Smooth muscle cell (in vitro differentiated cells): ENCODE data around the gene FAM236B. TPM values are rescaled to one million over a fixed set of nuclear protein-coding genes. Genes with fewer than 3 reads are reported as not detected.
"Not testable (repeated sequence)": the region's sequence is repeated elsewhere in the genome, so short reads cannot be mapped to it uniquely, and the experiment has no call there.

ENCODE experiments used
- DNase-seq: peaks from one replicate; lab custom pipeline; 2025; ENCODE audit not compliant: unreplicated experiment; lab: John Stamatoyannopoulos, UW
- H2AFZ ChIP-seq: fragments of 200-600 bp; sonication (generic); 2 replicates; pipeline ENCODE4 v1.6.0; 2016; ENCODE audit warnings: antibody characterized with exemption, low read depth, mild to moderate bottlenecking
- H3F3A ChIP-seq: fragments of 200-600 bp; sonication (generic); 2 replicates; pipeline ENCODE4 v1.6.0; 2017; ENCODE audit warnings: antibody characterized with exemption, low read depth
- H3K27ac ChIP-seq: fragments of 200-600 bp; sonication (generic); 2 replicates; pipeline ENCODE4 v1.5.1; 2016; ENCODE audit warnings: low read depth, mild to moderate bottlenecking
- H3K27me3 ChIP-seq: fragments of 200-600 bp; sonication (generic); 2 replicates; pipeline ENCODE4 v1.6.1; 2016; ENCODE audit warnings: low read depth, mild to moderate bottlenecking
- H3K36me3 ChIP-seq: fragments of 200-600 bp; sonication (generic); 2 replicates; pipeline ENCODE4 v1.5.1; 2016; ENCODE audit warnings: low read depth
- H3K4me1 ChIP-seq: fragments of 200-600 bp; sonication (generic); 2 replicates; pipeline ENCODE4 v1.5.1; 2016; ENCODE audit warnings: low read depth
- H3K4me2 ChIP-seq: fragments of 200-600 bp; sonication (generic); 2 replicates; pipeline ENCODE4 v1.6.0; 2016; ENCODE audit warnings: mild to moderate bottlenecking
- H3K4me3 ChIP-seq: fragments of 200-600 bp; sonication (generic); 2 replicates; pipeline ENCODE4 v1.5.1; 2016; ENCODE audit warnings: mild to moderate bottlenecking
- H3K79me2 ChIP-seq: fragments of 200-600 bp; sonication (generic); 2 replicates; pipeline ENCODE4 v1.6.0; 2016; ENCODE audit warnings: low read depth, mild to moderate bottlenecking
- H3K9ac ChIP-seq: fragments of 200-600 bp; sonication (generic); 2 replicates; pipeline ENCODE4 v1.6.0; 2016; ENCODE audit warnings: low read depth
- H3K9me3 ChIP-seq: fragments of 200-600 bp; sonication (generic); replicated peaks from 2 replicates; pipeline ENCODE4 v1.5.1; 2016; ENCODE audit warnings: low read depth
- H4K20me1 ChIP-seq: fragments of 200-600 bp; sonication (generic); 2 replicates; pipeline ENCODE4 v1.6.0; 2016; ENCODE audit warnings: low read depth
- WGBS: methylation state at CpG from one replicate; pipeline ENCODE4 v1.1.7; 2016; ENCODE audit warnings: low lambda C conversion rate; 5-methylcytosine and 5-hydroxymethylcytosine counted together
- polyA plus RNA-seq: library from polyadenylated mRNA; unstranded; fragments of >200 nt; fragmentation: Nextera tagmentation; extraction: Ambion mirVana; gene quantifications from 2 replicates; pipeline ENCODE4 v1.2.1, GENCODE V29; 2016
- total RNA-seq: library from RNA; depleted of rRNA; stranded (reverse); fragments of >200 nt; gene quantifications from 2 replicates; pipeline ENCODE4 v1.2.3, GENCODE V29; 2014
- TF ChIP-seq, protein P1 (sequence below): fragments of 200-600 bp; sonication (generic); IDR thresholded peaks from 2 replicates; pipeline ENCODE4 v1.5.1; 2017; ENCODE audit warnings: borderline replicate concordance, mild to moderate bottlenecking, antibody characterized with exemption; ENCODE audit not compliant: insufficient read depth, poor library complexity, severe bottlenecking

The FAM236B gene
- total and polyA plus RNA-seq, 2 experiments from 2014 or later: not detected

DNA sequence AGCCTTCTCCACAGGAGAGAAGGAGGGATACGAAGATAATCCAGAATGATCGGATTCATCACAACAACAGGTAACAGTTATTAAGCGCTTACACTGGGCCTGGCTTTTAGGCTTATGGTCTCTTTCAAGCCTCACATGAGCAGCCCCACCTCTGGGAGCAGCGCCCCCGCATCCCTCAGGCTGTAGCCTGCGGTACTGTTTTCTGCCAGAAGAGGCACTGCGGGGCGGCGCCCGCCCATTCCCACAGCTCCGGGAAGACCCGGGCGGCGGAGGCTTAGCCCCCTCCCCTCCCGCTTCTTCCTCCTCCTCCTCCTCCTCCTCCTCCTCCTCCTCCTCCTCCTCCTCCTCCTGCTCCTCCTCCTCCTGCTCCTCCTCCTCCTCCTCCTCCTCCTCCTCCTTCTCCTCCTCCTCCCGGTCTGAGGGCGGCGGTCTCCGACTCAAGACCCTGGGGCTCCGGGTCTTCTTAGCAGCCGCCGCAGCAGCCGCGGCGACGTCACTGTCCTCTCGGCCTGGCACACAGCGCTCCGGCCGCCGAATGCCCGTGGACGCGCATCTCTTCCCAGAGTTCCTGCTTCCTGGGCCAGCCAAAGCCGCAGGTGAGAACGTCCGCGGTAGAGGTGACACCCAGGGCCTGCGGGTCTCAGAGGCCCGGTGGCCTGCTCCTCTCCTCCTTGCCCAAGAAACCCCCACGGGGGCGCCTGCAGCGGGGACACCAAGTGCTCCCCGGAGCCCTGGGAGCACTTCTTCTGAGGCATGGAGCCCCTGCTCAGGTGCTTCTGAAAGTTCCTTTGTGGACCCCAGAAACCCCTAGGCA is 5.6 kb downstream of the FAM236B start, which contains the start of gene DMRTC1B:
Gene DMRTC1B (plus strand): TSS at position 238 of the 814 bp plus-strand sequence. CDS start 68,246 bp downstream, outside the sequence.
- H3K9me3 ChIP-seq, H3K27ac ChIP-seq, H3K27me3 ChIP-seq, H4K20me1 ChIP-seq, H3K4me3 ChIP-seq, H3F3A ChIP-seq, H3K4me2 ChIP-seq, H3K9ac ChIP-seq, DNase-seq, H3K79me2 ChIP-seq, H2AFZ ChIP-seq, H3K4me1 ChIP-seq, H3K36me3 ChIP-seq: not testable (repeated sequence)
- WGBS: no CpG with 5 or more reads among the region's 44 CpGs

DNA sequence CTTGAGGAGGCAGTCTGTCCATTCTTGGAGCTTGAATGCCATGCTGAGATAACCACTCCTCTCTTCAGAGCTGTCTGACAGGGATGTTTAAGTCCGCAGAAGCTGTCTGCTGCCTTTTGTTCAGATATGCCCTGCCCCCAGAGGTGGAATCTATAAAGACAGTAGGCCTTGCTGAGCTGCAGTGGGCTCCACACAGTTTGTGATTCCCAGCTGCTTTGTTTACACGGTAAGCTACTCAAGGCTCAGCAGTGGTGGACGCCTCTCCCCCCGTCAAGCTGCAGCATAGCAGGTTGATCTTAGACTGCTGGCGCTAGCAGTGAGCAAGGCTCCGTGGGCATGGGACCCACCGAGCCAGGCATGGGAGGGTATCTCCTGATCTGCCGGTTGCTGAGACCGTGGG is 22.0 kb downstream of the FAM236B start:
- DNase-seq, H3K4me2 ChIP-seq, H3K9me3 ChIP-seq, H4K20me1 ChIP-seq, H3K27me3 ChIP-seq, H3K4me3 ChIP-seq, H3K4me1 ChIP-seq, H3K36me3 ChIP-seq, H2AFZ ChIP-seq, H3K79me2 ChIP-seq, H3F3A ChIP-seq, H3K27ac ChIP-seq, H3K9ac ChIP-seq: not testable (repeated sequence)
- no CpG with 5 or more reads among the region's 9 CpGs for WGBS

DNA sequence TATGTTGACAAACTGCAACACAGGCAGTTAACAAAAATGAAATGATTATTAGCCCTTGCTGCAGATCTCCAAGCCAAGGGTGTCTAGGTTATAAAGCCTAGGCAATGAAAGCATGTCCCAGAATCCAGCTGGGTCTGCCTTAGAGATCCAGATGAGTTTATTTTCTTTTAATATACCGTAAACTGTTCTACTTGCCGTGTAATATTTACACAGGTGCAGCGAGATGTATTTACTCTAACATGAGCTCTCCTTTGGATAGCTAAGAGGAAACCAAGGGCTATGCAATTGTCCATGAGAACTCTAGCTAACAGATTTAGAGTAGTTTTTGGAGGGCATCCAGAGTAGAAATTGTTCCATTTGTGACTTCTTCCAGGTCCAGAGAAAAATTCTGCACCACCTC is 33.9 kb downstream of the FAM236B start:
- not testable (repeated sequence) for H3K79me2 ChIP-seq, H3K9ac ChIP-seq, H3K27ac ChIP-seq, H4K20me1 ChIP-seq, DNase-seq, H3K4me2 ChIP-seq, H3K9me3 ChIP-seq, H3K27me3 ChIP-seq, H2AFZ ChIP-seq, H3K4me3 ChIP-seq, H3K36me3 ChIP-seq, H3F3A ChIP-seq, H3K4me1 ChIP-seq
- WGBS: no CpG with 5 or more reads among the region's 3 CpGs

DNA sequence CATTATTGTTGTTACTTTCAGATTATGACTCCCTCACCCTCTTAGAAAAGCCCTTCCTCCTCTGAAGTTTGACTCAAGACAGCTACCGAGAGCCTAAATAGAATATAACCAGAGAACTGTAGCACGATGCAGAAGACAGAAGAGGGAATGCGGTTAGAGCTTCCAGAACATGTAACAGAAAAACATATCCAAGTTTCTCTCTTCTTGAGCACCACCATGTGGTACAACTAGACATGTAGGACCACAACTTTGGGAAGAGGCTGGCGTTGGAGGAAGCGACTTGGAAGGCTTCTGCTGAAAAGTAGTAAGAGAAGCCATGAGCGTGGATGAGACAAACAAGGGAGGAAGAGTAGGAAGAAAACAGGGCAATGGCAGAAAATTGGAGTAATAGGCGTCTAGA is 36.9 kb downstream of the FAM236B start:
- not testable (repeated sequence) for H3K79me2 ChIP-seq, H3K9me3 ChIP-seq, H3K4me1 ChIP-seq, H2AFZ ChIP-seq, DNase-seq, H3K4me3 ChIP-seq, H3K4me2 ChIP-seq, H4K20me1 ChIP-seq, H3K9ac ChIP-seq, H3K27me3 ChIP-seq, H3F3A ChIP-seq, H3K36me3 ChIP-seq, H3K27ac ChIP-seq
- no CpG with 5 or more reads among the region's 7 CpGs for WGBS

DNA sequence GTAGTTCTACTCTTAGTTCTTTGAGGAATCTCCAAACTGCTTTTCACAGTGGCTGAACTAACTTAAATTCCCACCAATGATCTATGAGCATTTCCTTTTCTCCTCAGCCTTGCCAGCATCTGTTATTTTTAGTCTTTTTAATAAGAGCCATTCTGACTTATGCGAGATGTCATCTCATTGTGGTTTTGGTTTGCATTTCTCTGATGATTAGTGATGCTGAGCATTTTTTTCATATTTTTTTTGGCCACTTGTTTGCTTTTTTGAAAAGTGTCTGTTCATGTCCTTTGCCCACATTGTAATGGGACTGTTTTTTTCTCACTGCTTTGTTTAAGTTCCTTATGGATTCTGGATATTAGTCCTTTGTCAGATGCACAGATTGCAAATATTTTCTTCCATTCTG is 46.9 kb downstream of the FAM236B start:
- DNase-seq: no peak
- no peaks in the 10 kb centered on the region for H3K27me3 ChIP-seq
- H3K9me3 ChIP-seq: no peaks in the 10 kb centered on the region

DNA sequence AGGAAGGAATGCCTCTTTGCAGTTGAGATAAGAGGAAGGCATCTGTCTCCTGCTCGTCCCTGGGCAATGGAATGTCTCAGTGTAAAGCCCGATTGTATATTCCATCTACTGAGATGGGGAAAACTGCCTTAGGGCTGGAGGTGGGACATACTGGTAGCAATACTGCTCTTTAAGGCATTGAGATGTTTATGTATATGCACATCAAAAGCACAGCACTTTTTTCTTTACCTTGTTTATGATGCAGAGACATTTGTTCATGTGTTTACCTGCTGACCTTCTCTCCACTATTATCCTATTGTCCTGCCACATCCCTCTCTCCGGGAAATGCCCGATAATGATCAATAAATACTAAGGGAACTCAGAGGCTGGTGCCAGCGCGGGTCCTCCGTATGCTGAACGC is 48.8 kb downstream of the FAM236B start:
- H3K36me3 ChIP-seq: not testable (repeated sequence)

More for the DNA sequence above, 46.9 kb downstream of the FAM236B start:
- Histone ChIP-seq H3K79me2 (no peaks in the 10 kb centered on the region), H3K4me3 (no peak overlapping the region), H3K36me3 (no peaks in the 10 kb centered on the region), H3K27ac (no peak overlapping the region), H3K9ac (no peak overlapping the region), H3K4me1 (no peaks in the 10 kb centered on the region), H2AFZ (no peak overlapping the region), H3F3A (no peaks in the 10 kb centered on the region), H4K20me1 (no peaks in the 10 kb centered on the region), H3K4me2 (no peak overlapping the region)
- TF ChIP-seq, protein P1, sequence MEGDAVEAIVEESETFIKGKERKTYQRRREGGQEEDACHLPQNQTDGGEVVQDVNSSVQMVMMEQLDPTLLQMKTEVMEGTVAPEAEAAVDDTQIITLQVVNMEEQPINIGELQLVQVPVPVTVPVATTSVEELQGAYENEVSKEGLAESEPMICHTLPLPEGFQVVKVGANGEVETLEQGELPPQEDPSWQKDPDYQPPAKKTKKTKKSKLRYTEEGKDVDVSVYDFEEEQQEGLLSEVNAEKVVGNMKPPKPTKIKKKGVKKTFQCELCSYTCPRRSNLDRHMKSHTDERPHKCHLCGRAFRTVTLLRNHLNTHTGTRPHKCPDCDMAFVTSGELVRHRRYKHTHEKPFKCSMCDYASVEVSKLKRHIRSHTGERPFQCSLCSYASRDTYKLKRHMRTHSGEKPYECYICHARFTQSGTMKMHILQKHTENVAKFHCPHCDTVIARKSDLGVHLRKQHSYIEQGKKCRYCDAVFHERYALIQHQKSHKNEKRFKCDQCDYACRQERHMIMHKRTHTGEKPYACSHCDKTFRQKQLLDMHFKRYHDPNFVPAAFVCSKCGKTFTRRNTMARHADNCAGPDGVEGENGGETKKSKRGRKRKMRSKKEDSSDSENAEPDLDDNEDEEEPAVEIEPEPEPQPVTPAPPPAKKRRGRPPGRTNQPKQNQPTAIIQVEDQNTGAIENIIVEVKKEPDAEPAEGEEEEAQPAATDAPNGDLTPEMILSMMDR: no peak
- WGBS: 69% methylated on average over 1 of the region's 1 CpG

More for the DNA sequence above, 48.8 kb downstream of the FAM236B start:
- H4K20me1 ChIP-seq, H3K9ac ChIP-seq, H3K27me3 ChIP-seq, H3K9me3 ChIP-seq, H3K4me3 ChIP-seq, H2AFZ ChIP-seq, H3K27ac ChIP-seq, H3K4me1 ChIP-seq, DNase-seq, H3F3A ChIP-seq, H3K4me2 ChIP-seq, H3K79me2 ChIP-seq: not testable (repeated sequence)
- WGBS: 54% methylated on average over 8 of the region's 8 CpGs
